Activated CD4-positive, alpha-beta T cell treated with anti-CD3 and anti-CD28 coated beads for 1 hour (primary cell): ENCODE results near the gene ASCC3.
A peak's percentile ranks its signal among the peaks of the same experiment; 100 is the strongest.
"Not testable (repeated sequence)": the region's sequence is repeated elsewhere in the genome, so short reads cannot be mapped to it uniquely, and the experiment has no call there.

Source experiments
- DNase-seq: peaks from one replicate; pipeline ENCODE4 v3.0.0-alpha.2; 2020

Gene ASCC3, protein sequence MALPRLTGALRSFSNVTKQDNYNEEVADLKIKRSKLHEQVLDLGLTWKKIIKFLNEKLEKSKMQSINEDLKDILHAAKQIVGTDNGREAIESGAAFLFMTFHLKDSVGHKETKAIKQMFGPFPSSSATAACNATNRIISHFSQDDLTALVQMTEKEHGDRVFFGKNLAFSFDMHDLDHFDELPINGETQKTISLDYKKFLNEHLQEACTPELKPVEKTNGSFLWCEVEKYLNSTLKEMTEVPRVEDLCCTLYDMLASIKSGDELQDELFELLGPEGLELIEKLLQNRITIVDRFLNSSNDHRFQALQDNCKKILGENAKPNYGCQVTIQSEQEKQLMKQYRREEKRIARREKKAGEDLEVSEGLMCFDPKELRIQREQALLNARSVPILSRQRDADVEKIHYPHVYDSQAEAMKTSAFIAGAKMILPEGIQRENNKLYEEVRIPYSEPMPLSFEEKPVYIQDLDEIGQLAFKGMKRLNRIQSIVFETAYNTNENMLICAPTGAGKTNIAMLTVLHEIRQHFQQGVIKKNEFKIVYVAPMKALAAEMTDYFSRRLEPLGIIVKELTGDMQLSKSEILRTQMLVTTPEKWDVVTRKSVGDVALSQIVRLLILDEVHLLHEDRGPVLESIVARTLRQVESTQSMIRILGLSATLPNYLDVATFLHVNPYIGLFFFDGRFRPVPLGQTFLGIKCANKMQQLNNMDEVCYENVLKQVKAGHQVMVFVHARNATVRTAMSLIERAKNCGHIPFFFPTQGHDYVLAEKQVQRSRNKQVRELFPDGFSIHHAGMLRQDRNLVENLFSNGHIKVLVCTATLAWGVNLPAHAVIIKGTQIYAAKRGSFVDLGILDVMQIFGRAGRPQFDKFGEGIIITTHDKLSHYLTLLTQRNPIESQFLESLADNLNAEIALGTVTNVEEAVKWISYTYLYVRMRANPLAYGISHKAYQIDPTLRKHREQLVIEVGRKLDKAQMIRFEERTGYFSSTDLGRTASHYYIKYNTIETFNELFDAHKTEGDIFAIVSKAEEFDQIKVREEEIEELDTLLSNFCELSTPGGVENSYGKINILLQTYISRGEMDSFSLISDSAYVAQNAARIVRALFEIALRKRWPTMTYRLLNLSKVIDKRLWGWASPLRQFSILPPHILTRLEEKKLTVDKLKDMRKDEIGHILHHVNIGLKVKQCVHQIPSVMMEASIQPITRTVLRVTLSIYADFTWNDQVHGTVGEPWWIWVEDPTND (N-terminal part only)

DNA sequence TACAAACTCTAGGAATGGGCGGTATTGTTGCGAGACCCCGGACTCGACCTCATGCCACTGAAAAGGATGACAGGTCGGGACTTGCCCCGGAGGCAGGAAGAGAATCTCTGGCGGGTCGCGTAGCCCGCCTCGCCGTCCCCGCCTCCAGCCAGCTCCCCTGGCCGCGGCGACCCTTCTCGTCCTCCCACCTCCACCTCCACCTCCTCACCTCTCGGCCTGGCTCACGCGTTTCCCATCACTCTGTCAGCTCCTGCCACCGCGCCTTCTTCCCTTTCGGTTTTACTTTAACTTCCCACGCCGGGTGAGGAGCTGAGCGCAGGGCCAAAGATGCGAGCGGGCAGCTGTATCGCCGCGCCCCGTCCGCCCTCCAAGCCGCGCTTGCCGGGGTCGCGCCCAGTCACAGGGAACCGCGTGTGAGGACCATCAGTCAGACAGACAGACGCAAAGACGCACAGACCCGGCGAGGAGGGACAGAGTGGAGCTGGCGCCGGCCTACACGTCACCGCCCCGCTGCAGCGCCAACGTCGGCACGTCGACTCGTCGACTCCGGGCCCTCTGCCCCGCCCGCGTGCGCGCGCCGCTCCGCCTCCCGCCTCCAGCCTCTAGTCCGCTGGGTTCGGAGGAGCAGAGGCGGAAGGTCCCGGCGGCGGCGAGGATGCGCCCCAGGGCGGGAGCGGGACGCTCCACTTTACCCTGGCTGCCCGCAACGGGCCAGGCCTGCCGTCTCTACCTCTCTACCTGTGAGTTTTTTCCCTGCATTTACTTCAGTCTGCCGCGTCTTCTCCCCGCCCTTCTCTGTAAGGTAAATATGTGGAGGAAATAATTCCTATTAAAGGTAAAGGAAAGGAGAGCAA is at the start of gene ASCC3:
ASCC3 (minus strand) TSS at position 477 of the 854 bp plus-strand sequence. CDS start 13,332 bp downstream, outside the sequence.
- DNase-seq: peak; percentile 81

DNA sequence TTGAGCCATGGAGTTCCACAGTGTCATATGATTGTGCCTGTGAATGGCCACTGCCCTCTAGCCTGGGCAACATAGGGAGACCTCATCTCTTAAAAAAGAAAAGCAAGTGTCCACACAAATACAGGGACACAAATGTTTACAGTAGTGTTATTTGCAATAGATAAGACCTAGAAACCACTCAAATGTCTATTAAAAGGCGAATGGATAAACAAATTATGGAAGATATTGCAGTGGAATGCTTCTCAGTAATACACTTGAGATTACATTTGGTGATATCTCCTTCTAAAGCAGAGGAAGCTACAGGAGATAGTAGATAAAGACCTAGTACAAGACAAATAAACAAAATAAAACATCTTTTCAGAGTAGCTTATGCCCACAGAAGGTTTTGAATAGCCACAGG is 44.6 kb upstream of the ASCC3 start:
- DNase-seq: no peak

DNA sequence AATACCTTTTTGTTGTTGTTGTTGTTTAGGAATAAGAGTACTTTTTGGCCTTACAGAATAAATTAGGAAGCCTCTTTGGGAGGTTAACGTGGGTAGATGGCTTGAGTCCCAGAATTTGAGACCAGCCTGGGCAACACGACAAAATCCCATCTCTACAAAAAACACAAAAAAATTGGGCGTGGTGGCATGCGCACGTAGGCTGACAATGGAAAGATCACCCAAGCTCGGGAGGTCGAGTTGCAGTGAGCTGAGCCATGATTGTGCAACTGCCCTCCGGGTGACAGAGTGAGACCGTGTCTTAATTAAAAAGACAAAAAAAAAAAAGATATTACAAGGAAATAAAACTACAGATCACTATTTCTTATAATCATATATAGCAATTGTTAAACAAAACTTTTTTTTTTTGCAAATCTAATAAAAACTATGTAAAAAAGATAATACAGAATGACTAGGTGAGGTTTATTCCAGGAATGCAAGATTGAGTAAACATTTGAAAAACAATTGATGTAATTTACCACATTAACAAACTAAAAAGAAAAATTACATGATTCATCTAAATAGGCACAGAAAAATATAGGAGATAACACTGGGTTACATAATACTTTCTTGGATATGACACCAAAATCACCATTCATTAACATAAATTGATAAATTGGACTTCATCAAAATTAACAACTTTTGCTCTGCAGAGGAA is 43.6 kb upstream of the ASCC3 start:
- no peak for DNase-seq

DNA sequence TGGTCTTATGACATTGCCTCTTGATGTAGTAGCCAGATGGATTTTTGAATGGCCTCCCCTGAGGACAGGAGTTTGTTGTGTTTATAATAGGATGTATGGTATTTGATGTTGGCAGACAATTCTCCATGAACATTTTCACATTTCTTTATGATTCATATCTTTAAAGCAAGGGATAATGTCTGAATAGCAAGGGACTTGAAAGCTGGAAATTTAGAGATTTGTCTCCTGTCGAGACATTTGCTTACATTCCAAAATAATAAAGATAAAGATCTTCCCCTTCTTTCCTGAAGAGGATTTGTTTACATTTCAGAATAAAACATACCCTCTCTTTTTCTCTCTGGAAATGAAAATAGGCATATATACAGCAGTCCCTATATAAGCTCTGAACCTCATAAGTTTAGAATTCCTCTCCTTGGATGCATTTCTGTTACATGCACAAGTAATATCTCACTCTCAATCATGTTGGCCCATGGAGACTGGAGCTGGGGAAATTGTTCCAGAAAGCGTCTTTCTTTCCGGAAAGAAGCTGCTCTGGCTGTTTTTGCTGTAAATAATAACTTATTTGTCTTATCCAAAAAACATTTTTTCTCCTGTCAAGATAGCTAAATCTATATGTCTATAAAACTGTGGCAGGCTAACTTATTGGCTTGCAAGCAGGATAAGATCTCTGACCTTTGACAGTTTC is 42.5 kb upstream of the ASCC3 start:
- no peak for DNase-seq

DNA sequence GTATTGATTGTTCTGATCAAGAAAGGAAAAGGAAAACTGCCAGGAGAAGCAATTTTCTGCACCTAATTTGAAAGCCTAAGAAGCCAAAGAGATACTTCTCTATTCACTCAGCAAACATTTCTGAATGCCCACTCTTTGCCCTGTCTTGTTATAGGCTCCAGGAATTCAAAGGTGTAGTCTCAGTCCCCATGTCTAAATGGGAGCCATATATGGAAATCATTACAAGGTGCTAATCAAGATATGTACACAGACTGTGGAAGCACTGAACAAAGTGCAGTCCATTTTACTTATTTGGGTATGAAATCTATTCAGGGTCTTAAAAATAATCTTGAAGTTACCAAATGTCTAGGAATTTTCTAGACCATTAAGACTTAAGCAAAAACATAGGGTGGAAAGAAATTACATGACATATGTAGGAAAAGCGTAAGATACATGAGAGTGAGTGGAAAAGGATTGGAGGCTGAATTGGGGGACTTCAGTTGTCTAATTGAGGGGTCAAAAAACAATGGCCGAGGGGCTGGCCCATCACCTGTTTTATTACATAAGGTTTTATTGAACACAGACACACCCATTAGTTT is 39.0 kb upstream of the ASCC3 start:
- DNase-seq: no peak

DNA sequence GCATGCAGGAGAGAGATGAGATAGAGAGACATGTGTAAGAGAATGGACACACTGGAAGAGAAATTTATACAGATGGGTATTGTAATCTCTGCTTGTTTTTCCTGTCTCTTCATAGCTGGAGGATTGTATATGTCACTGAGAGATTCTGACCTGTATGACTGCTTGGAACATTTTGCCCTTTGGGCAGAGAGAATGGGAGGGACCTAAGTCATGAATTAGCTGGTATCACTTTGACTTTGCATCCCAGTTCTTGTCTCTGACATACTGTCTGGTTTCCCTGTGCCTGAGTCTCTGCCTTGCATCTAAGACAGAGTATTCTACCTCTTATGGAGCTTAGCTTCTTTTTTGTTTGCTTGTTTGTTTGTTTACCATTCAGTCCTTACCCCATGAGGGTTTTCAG is 37.0 kb upstream of the ASCC3 start:
- DNase-seq: no peak

DNA sequence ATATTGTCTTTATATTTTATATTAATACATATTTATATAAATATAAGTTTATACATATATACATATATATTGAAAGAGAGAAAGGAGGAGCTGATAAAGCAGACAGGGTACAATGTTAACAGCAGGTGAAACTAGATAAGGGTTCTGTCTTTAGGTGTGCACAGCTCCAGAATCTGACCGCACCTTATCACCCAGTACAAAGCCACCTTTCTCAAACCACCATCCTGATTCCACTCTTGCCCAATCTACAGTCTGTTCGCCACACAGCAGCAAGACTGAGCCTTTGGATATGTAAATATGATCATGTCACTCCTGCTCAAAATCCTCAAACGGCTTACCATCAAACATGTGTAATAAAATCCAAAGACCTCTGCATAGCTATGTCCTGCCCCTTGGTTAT is 34.7 kb upstream of the ASCC3 start:
- DNase-seq: no peak

DNA sequence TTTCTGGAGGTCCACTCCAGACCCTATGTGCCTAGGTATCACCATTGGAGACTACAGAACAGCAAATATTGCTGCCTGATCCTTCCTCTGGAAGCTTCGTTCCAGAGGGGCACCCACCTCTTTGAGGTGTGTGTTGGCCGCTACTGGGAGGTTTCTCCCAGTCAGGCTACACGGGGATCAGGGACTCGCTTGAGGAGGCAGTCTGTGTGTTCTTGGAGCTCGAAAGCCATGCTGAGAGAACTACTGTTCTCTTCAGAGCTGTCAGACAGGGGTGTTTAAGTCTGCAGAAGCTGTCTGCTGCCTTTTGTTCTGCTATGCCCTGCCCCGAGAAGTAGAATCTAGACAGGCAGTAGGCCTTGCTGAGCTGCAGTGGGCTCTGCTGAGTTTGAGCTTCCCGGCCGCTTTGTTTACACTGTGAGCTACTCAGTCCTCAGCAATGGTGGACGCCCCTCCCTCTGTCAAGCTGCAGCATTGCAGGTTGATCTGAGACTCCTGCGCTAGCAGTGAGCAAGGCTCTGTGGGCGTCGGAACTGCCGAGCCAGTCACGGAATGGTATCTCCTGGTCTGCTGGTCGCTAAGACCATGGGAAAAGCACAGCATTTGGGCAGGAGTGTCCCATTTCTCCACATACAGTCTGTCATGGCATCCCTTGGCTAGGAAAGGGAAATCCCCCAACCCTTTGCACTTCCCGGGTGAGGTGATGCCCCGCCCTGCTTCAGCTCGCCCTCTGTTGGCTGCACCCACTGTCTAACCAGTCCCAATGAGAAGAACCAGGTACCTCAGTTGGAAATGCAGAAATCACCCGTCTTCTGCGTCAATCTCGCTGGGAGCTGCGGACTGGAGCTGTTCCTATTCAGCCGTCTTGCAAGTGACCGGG is 32.5 kb upstream of the ASCC3 start:
- no peak for DNase-seq

DNA sequence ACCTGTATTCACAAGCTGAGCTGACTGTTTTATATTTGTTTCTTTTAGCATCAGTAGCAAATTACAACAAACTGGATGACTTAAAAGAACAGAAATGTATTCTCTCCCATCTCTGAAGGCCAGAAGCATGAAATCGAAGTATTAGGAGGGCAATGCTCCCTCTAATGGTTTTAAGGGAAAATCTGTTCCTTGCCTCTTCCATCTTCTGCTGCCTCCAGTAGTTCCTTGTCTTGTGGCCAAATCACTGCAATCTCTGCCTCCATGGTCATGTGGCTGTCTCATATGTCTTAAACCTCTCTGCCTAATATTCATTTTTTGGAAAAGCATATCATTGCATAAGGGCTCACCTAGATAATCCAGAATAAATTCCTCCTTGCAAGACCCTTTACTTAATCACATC is 25.2 kb upstream of the ASCC3 start:
- no peak for DNase-seq

DNA sequence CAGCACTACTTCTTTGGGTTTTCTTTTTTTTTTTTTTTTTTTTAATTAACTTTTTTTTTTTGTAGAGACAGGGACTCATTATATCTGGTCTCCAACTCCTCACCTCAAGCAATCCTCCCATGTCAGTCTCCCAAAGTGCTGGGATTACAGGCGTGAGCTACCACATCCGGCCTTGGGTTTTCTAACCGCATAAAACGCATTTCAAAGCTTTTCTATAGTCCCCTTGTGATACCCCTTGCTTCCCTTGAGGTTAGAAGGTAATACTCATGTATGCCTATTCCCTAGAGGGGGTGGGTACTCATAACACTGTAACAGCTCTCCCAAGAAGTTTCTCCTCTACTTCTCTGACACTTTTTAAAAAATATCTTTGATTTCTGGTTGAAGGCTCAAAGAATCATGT is 23.9 kb upstream of the ASCC3 start:
- DNase-seq: no peak

DNA sequence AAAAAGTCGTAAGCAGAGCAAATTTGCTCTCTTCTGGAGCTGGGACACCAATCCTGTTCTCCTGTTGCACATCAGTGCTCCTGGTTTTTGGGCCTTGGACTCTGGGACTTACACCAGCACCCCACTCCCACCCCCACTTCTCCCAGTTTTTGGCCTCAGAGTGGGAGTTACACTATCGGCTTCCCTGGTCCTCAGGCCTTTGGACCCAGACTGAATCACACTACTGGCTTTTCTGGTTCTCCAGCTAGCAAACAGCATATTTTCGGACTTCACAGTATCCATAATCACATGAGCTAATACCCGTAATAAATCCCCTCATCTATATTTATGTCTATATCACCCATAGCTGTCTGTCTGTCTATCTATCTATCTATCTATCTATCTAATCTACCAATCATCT is 23.2 kb upstream of the ASCC3 start:
- DNase-seq: no peak

DNA sequence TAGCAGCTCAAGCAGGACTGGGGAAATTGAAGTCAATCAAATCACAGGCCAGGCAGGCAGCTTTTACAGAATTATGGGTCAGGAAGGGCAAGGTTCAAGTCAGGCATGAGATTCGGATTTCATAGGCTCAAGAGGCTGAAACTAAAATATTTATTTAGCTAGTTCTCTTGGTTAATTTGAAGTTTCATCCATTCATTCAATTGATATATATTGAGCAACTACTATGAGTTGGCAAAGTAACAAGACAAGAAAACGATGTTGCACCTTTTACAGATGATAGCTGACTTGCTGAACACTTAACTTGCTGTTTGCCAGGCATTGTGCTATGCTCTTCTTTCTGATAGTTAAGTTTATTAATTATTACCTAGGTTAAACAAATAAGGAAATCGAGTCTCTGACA is 20.5 kb upstream of the ASCC3 start:
- no peak for DNase-seq

DNA sequence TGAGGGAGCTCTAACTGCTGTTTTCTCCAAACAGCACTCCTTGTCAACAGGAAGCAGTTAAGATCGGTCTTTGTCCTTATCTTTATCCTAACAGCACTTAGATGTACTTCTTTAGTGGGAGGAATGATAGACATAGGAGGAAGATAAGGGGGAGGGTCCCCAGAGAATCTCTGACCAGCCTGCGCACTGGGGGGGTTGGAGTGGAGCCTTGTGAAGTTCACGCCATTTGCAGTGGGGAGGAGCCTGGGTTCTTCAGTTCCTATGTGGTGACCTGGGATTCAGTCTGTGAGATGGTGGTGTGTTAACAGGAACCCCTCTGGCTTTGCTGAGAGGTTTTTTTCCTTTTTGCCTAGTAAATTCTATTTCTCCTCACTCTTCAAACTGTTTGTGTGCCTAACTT is 18.1 kb upstream of the ASCC3 start:
- DNase-seq: no peak

DNA sequence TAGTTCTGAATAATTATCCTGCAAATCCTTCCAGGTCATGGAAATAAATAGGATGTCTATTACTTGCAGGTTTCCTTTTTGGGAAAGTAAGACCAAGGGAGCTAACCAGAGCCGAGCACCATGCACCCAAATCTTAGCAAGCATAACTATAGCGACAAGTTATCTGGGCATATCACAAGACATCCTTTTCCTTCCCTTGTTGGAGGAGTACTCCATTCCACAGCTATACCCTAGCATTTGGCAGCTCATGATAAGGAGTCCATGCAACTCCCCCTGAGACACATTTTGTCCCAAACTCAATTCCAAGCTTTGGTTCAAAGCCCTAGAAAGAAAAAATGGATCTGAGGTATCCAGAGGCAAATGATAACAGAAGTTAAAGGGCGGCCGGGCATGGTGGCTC is 16.5 kb upstream of the ASCC3 start:
- no peak for DNase-seq

DNA sequence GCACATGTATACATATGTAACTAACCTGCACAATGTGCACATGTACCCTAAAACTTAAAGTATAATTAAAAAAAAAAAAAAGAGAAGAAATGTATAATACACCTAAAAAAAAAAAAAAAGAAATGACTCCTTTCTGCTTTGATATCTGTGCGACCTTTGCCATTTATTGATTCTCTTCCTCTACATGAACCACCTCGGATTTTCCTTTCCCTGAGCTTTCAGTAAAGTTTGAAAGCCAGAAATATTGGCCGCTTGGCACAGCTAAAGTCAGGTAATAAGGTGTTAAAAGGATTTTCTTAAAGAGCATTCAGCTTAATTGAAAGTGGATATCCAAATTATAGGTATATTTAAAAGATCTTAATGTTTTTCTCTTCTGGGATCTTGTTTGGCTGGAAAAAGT is 12.6 kb upstream of the ASCC3 start:
- DNase-seq: no peak

DNA sequence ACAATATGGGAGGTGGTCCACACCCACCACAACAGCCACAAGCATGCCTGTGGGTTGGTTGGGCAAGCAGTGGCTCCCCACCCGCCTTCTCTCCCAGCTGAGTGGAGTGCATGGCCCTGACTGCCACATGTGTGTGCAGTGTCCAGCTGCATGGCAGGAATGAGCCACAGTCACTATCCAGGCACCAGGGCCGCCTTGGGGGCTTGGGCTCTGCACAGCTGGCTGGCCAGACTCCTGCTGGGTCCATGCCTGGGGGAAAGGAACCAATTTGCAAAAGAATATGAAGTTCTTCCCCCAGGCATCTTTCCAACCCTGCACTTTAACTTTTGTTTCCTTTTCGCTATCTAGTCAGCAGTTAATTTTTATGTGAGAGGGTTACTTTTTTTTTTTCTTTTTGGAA is 11.6 kb upstream of the ASCC3 start:
- DNase-seq: no peak

DNA sequence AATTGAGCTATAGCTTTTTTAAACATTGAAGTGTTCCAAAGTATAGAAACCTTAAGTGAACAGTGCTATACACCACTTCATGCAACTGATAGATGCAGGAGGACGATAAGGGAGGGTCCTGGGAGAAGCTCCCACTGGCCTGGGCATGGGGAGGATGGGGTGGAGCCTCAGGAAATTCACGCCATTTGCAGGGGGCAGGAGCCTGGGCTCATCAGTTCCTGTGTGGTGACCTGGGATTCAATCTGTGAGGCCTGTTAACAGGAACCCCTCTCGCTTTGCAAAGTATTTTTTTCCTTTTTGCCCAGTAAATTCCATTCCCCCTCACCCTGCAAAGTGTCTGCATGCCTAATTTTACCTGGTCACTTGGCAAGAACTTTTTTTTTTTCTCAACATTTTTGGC is 11.0 kb upstream of the ASCC3 start:
- DNase-seq: no peak

DNA sequence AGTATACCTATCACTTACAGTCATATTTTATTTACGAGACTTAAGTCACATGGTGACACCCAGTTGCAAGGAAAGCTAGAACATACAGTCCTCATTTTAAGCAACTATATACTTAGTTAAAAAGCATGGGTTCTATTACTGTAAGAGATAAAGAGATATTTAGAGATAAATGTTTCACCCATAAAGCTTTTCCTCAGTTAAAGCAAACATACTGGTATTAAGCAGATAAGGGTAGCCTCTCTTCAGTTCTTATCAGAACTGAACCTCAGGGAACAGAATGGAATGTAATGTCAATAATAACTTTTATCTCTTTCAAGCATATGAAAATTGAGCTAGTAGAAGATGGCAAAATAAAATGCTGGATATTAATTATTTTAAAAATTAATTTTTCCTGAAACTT is 9.9 kb upstream of the ASCC3 start:
- DNase-seq: no peak

DNA sequence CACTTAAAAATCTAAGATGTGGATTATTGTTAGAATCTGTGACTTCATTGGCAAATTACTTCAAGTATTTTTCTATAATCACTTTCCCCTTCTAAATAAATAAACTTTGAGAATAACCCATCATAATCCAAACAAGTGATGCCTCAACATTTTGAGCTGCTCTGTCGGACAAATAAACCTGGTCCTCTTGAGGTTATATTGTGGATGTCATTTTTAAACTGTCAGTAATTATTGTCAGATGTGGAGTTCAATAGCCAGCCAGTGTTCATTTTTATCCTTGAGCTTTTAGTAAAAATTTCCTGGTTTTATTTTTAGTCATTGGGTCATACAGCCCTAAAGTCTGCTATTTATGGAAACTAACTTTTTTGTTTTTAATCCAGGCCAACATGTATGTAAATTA is 9.5 kb upstream of the ASCC3 start:
- DNase-seq: not testable (repeated sequence)

DNA sequence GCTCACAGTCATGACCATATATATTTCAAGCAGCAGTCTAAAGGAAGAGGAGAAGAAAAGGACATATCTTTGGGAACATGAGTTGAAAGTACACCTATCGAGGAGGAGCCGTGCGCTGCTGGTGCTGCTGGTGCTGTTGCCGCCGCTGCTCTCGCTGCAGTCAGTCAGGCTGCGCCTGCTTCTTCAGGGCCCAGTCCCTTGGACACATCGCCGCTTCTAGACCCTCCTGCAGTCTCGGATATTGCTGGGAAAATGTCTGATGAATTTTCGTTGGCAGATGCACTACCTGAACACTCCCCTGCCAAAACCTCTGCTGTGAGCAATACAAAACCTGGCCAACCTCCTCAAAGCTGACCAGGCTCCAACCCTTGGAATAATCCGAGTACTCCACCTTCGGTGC is 8.2 kb upstream of the ASCC3 start:
- DNase-seq: no peak
